ENCODE data around the gene ZNF407.

Gene ZNF407

GRCh38 chr18:74918276-74918790 lies 320.7 kb downstream of the ZNF407 start:
- no peak for ATAC-seq
- TF ChIP-seq POU6F1 (CRISPR knock-in tag; IDR thresholded peaks at IDR 0.05; ENCODE audit: borderline replicate concordance, low read depth) (no peak), ZFP30 (CRISPR knock-in tag; IDR thresholded peaks at IDR 0.05) (no peak), CSDC2 (CRISPR knock-in tag; IDR thresholded peaks at IDR 0.05) (no peak), ZNF8 (CRISPR knock-in tag; IDR thresholded peaks at IDR 0.05) (no peak), OSR1 (CRISPR knock-in tag; IDR thresholded peaks at IDR 0.05) (no peak), ZNF565 (CRISPR knock-in tag; conservative IDR thresholded peaks at IDR 0.05; ENCODE audit: low read depth) (no peak), ARNTL (CRISPR knock-in tag; IDR thresholded peaks at IDR 0.05; ENCODE audit: borderline replicate concordance, low read depth) (no peak), CREB5 (CRISPR knock-in tag; IDR thresholded peaks at IDR 0.05; ENCODE audit: low read depth) (no peak)

GRCh38 chr18:74921057-74921820 lies 323.6 kb downstream of the ZNF407 start:
- TF ChIP-seq ZFP3 (CRISPR knock-in tag; IDR thresholded peaks at IDR 0.05) (no peak), ZFP30 (CRISPR knock-in tag; IDR thresholded peaks at IDR 0.05) (no peak), PPARA (CRISPR knock-in tag; IDR thresholded peaks at IDR 0.05; ENCODE audit: borderline replicate concordance) (no peak)
- no peak for ATAC-seq

- ATAC-seq: no peak
- TF ChIP-seq TSHZ2 (CRISPR knock-in tag; IDR thresholded peaks at IDR 0.05) (no peak), TCF4 (CRISPR knock-in tag; IDR thresholded peaks at IDR 0.05; ENCODE audit: borderline replicate concordance) (no peak), GLIS3 (CRISPR knock-in tag; IDR thresholded peaks at IDR 0.05) (no peak), CSRNP3 (CRISPR knock-in tag; IDR thresholded peaks at IDR 0.05) (no peak), POU6F1 (CRISPR knock-in tag; IDR thresholded peaks at IDR 0.05; ENCODE audit: borderline replicate concordance, low read depth) (no peak), ZFP30 (CRISPR knock-in tag; IDR thresholded peaks at IDR 0.05) (no peak), PATZ1 (CRISPR knock-in tag; IDR thresholded peaks at IDR 0.05; ENCODE audit: borderline replicate concordance) (no peak), ISL1 (CRISPR knock-in tag; IDR thresholded peaks at IDR 0.05) (no peak), PPARA (CRISPR knock-in tag; IDR thresholded peaks at IDR 0.05; ENCODE audit: borderline replicate concordance) (no peak), BACH2 (CRISPR knock-in tag; IDR thresholded peaks at IDR 0.05; ENCODE audit: borderline replicate concordance) (no peak), ZNF8 (CRISPR knock-in tag; IDR thresholded peaks at IDR 0.05) (no peak)
These were observed 328.4 kb downstream of the ZNF407 start for GRCh38 chr18:74926051-74926450.
